K562 (cell line): ENCODE data around the gene GYPC. TPM values are rescaled to one million over a fixed set of nuclear protein-coding genes. Genes with fewer than 3 reads are reported as not detected.

Source experiments
- CBFA2T2 ChIP-seq: fragments of 450-650 bp; conservative IDR thresholded peaks from 2 replicates; pipeline ENCODE4 v1.6.1; 2017; ENCODE audit warnings: mild to moderate bottlenecking
- CBFA2T3 ChIP-seq: fragments of 450-650 bp; IDR thresholded peaks from 2 replicates; pipeline ENCODE4 v1.6.1; 2017
- E2F1 ChIP-seq: sonication (generic); formaldehyde crosslinking; IDR thresholded peaks from 2 replicates; pipeline ENCODE4 v1.8.1; 2023; ENCODE audit warnings: mild to moderate bottlenecking, missing genetic modification reagents, moderate library complexity
- EP400 ChIP-seq: fragments of 450-650 bp; IDR thresholded peaks from 2 replicates; pipeline ENCODE4 v1.6.1; 2017; ENCODE audit warnings: antibody characterized with exemption, mild to moderate bottlenecking, moderate library complexity
- FOSL1 ChIP-seq: fragments of 200-800 bp; sonication (Bioruptor generic); conservative IDR thresholded peaks from 2 replicates; pipeline ENCODE4 v1.6.1; 2016; ENCODE audit warnings: missing genetic modification characterization, missing compliant biosample characterization
- GATA2 ChIP-seq: sonication (generic); formaldehyde crosslinking; IDR thresholded peaks from 2 replicates; pipeline ENCODE4 v1.4.0; 2020; ENCODE audit warnings: mild to moderate bottlenecking, missing genetic modification reagents
- HDAC1 ChIP-seq, 2 experiments: fragments of 450-650 bp; IDR thresholded peaks; 2 replicates each; pipeline ENCODE4 v1.6.1; 2016 to 2017; ENCODE audit warnings: inconsistent platforms in 1 of 2, mild to moderate bottlenecking in 1 of 2, moderate library complexity in 1 of 2
- HMBOX1 ChIP-seq: sonication (generic); IDR thresholded peaks from 2 replicates; pipeline ENCODE4 v1.6.1; 2016
- HSF4 ChIP-seq: fragments of 250-450 bp; sonication (Bioruptor Pico); IDR thresholded peaks from 2 replicates; pipeline ENCODE4 v2.1.2; 2022; ENCODE audit warnings: mild to moderate bottlenecking, moderate library complexity, borderline replicate concordance
- JUND ChIP-seq, 2 experiments: IDR thresholded peaks; 2 replicates in 1 of 2; 3 replicates in 1 of 2; pipeline ENCODE4 v1.6.1; 2011; ENCODE audit warnings: borderline replicate concordance in 2 of 2, low read depth in 2 of 2, low read length in 2 of 2, improper control_type of control experiment in 1 of 2, missing biosample characterization in 1 of 2, missing genetic modification characterization in 1 of 2, missing genetic modification reagents in 1 of 2
- L3MBTL2 ChIP-seq: fragments of 450-650 bp; IDR thresholded peaks from 2 replicates; pipeline ENCODE4 v1.6.1; 2016; ENCODE audit warnings: mild to moderate bottlenecking, moderate library complexity
- LEF1 ChIP-seq: fragments of 450-650 bp; IDR thresholded peaks from 2 replicates; pipeline ENCODE4 v1.6.1; 2016; ENCODE audit warnings: mild to moderate bottlenecking
- MAZ ChIP-seq, 2 experiments: fragments of 450-650 bp in 1 of 2; sonication (generic) in 1 of 2; formaldehyde crosslinking; IDR thresholded peaks in 1 of 2; conservative IDR thresholded peaks in 1 of 2; 2 replicates each; pipeline versions ENCODE4 v1.4.0 to v1.5.0; 2020; ENCODE audit warnings: mild to moderate bottlenecking in 1 of 2, missing genetic modification reagents in 1 of 2
- SMARCC2 ChIP-seq: fragments of 450-650 bp; IDR thresholded peaks from 2 replicates; pipeline ENCODE4 v1.6.1; 2017; ENCODE audit warnings: antibody characterized with exemption, moderate library complexity, mild to moderate bottlenecking, low read depth
- SRF ChIP-seq, 2 experiments: fragments of 250-450, 450-650 bp in 1 of 2; sonication (Bioruptor Pico) in 1 of 2; sonication (generic) in 1 of 2; formaldehyde crosslinking; IDR thresholded peaks; 2 replicates each; pipeline versions ENCODE4 v1.5.0 to v1.5.1; 2020 to 2022; ENCODE audit warnings: mild to moderate bottlenecking in 1 of 2, missing genetic modification reagents in 1 of 2
- TCF3 ChIP-seq: sonication (generic); formaldehyde crosslinking; IDR thresholded peaks from 2 replicates; pipeline ENCODE4 v1.4.0; 2020; ENCODE audit warnings: mild to moderate bottlenecking, missing genetic modification reagents
- TFAP4 ChIP-seq: sonication (generic); formaldehyde crosslinking; IDR thresholded peaks from 2 replicates; pipeline ENCODE4 v1.8.0; 2022; ENCODE audit warnings: missing genetic modification reagents, mild to moderate bottlenecking, moderate library complexity, borderline replicate concordance
- USF1 ChIP-seq: sonication (generic); formaldehyde crosslinking; IDR thresholded peaks from 2 replicates; pipeline ENCODE4 v1.9.0; 2022; ENCODE audit warnings: mild to moderate bottlenecking, missing genetic modification reagents
- ZBTB11 ChIP-seq, 3 experiments: fragments of 200-800 bp in 1 of 3; fragments of 250-450 bp in 1 of 3; fragments of 450-650 bp in 1 of 3; sonication (Bioruptor Pico) in 1 of 3; sonication (Bioruptor generic) in 1 of 3; formaldehyde crosslinking in 1 of 3; IDR thresholded peaks; 2 replicates each; pipeline versions ENCODE4 v1.6.1 to v1.8.0; 2016 to 2022; ENCODE audit warnings: mild to moderate bottlenecking in 2 of 3, missing genetic modification characterization in 2 of 3, missing compliant biosample characterization in 1 of 3, moderate library complexity in 1 of 3
- polyA plus RNA-seq, 8 experiments: library from polyadenylated mRNA; depleted of rRNA in 4 of 8; stranded (reverse) in 5 of 8; unstranded in 3 of 8; fragments of >200 nt; fragmentation: Nextera tagmentation in 2 of 8; fragmentation: Illumina TruSeq in 1 of 8; extraction: Ambion mirVana in 2 of 8; extraction: Trizol in 1 of 8; gene quantifications; 2 replicates each; pipeline versions ENCODE4 v1.2.1 to v1.2.3, GENCODE V29; 2011 to 2014; ENCODE audit warnings: inconsistent platforms in 1 of 8, missing spikeins in 1 of 8
- total RNA-seq, 7 experiments: library from RNA; depleted of rRNA in 6 of 7; stranded (reverse); fragments of >200 nt in 6 of 7; fragmentation: Illumina TruSeq in 2 of 7; extraction: Trizol in 2 of 7; gene quantifications; 2 replicates each; pipeline versions ENCODE4 v1.2.1 to v1.2.3, GENCODE V29; 2011 to 2021; ENCODE audit warnings: low replicate concordance in 1 of 7

Gene GYPC
- total and polyA plus RNA-seq, 9 of the 15 experiments (the other 6 are each of a cell fraction or from before 2014, with no cell fraction given): 50.6 to 282 (median 194) TPM

- TF ChIP-seq SMARCC2 (0 out of 2 replicates have a peak, but pooled peaks have one; percentile 51), ZBTB11 (CRISPR knock-in tag; IDR thresholded peaks at IDR 0.05) (0 out of 6 replicates have a peak, but pooled peaks of 1 of the 3 experiments have one; percentile 9), CBFA2T3 (peak; percentile 81), JUND (IDR thresholded peaks at IDR 0.05; ENCODE audit: borderline replicate concordance, low read depth, low read length) (peak; percentile 25; the same call in 1 of the 2 replicates), JUND (tag; IDR thresholded peaks at IDR 0.05; ENCODE audit: borderline replicate concordance, low read depth, low read length) (peak; percentile 51; the same call in 1 of the 3 replicates), EP400 (0 out of 2 replicates have a peak, but pooled peaks have one; percentile 12), FOSL1 (peak; percentile 13), E2F1 (CRISPR knock-in tag) (0 out of 2 replicates have a peak, but pooled peaks have one; percentile 31), USF1 (CRISPR knock-in tag) (peak; percentile 9; the same call in 1 of the 2 replicates), TFAP4 (CRISPR knock-in tag) (peak; percentile 79; the same call in 1 of the 2 replicates), HMBOX1 (0 out of 2 replicates have a peak, but pooled peaks have one; percentile 34), MAZ (CRISPR knock-in tag; conservative IDR thresholded peaks at IDR 0.05 in 1 of 2, IDR thresholded peaks at IDR 0.05 in 1 of 2) (0 out of 4 replicates have a peak, but pooled peaks of 1 of the 2 experiments have one; percentile 19), HSF4 (0 out of 2 replicates have a peak, but pooled peaks have one; percentile 7), SRF (CRISPR knock-in tag; IDR thresholded peaks at IDR 0.05) (peak in 1 of 2 experiments; percentile 94; a peak in 2 of 4 replicates), L3MBTL2 (0 out of 2 replicates have a peak, but pooled peaks have one; percentile 30), TCF3 (peak; percentile 88), CBFA2T2 (peak; percentile 75; the same call in 1 of the 2 replicates), LEF1 (0 out of 2 replicates have a peak, but pooled peaks have one; percentile 19), HDAC1 (IDR thresholded peaks at IDR 0.05) (peak in 1 of 2 experiments; percentile 56; a peak in 1 of 4 replicates), GATA2 (CRISPR knock-in tag) (peak; percentile 55; the same call in 1 of the 2 replicates)
Measured at GRCh38 chr2:126648345-126648786, 7.6 kb upstream of the GYPC start (continued).
